HS-5 (cell line): ENCODE results near the gene KCNN4.
A peak's percentile ranks its signal among the peaks of the same experiment; 100 is the strongest.
"Not testable (repeated sequence)": the region's sequence is repeated elsewhere in the genome, so short reads cannot be mapped to it uniquely, and the experiment has no call there.

Experiments
- DNase-seq: peaks from one replicate; pipeline ENCODE4 v3.0.0-alpha.2; 2012; ENCODE audit warnings: low read depth

The KCNN4 gene

DNA sequence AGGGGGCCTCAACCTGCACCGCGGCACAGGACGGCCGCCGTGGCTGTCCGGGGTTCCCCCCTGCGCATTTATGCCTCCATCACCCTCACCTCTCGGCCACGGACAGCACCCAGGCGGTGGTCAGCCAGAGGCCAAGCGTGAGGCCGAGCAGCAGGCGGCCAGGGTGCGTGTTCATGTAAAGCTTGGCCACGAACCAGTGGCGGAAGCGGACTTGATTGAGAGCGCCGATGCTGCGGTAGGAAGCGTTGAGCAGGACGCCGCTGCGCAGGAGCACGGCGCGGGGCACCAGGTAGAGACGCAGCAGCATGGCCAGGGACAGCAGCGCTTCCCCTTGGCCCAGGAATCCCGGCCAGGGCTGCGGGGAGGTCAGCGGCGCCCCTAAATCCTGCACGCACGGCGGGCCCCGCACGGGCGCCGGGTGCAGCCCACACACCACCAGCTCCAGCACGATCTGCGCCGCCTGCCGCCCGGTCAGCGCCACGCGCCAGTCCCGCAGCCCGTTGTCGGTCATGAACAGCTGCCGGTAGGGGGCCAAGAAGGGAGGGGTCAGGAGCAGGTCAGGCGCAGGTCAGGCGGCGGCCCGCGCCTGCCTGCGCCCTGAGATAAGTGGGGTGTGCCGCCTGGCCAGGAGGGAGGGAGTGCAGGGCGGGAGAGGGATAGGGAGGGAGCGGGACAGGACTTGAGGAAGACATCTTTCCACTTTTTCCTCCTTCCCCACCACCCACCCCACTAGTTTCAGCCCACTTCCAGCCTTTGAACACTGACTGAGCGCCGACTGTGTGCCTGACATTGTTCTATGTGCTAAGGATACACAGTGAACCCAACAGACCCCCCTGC lies 6.5 kb downstream of the KCNN4 start:
- DNase-seq: no peak

DNA sequence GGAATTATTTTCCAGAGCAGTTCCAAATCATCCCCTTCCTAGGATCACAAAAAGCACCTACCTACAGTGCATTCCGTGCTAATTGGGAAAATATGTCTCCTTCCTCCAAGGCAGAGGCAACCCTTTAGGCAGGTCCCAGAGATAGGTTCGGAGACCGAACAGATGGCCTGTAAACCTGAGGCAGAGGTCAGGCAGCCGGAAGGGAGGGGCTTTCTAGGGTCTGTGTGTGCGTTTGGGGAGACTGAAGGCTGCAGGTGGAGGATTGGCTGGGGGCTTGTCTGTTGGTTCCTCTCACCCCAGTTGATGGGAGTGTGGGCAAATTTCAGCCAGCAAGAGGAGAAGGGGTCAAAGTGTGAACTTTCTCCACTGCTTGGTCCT lies 7.1 kb downstream of the KCNN4 start:
- DNase-seq: no peak

DNA sequence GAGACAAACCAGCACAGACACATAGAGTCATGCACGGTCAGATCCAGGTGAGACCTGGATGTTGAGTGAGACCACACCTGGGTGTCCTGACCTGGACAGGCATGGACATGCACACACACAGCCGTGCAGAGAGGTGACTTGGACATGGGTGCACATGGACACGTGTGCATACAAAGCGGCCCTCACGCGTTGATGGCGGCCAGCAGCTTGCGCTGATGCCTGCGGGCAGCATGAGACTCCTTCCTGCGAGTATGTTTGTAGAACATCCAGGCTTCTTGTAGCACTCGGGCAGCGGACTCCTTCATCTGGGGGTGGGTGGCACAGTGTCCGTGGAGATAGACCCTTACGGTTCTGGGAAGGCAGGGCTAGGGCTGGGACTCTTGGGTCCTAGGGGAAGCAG lies 11.5 kb downstream of the KCNN4 start:
- DNase-seq: no peak

DNA sequence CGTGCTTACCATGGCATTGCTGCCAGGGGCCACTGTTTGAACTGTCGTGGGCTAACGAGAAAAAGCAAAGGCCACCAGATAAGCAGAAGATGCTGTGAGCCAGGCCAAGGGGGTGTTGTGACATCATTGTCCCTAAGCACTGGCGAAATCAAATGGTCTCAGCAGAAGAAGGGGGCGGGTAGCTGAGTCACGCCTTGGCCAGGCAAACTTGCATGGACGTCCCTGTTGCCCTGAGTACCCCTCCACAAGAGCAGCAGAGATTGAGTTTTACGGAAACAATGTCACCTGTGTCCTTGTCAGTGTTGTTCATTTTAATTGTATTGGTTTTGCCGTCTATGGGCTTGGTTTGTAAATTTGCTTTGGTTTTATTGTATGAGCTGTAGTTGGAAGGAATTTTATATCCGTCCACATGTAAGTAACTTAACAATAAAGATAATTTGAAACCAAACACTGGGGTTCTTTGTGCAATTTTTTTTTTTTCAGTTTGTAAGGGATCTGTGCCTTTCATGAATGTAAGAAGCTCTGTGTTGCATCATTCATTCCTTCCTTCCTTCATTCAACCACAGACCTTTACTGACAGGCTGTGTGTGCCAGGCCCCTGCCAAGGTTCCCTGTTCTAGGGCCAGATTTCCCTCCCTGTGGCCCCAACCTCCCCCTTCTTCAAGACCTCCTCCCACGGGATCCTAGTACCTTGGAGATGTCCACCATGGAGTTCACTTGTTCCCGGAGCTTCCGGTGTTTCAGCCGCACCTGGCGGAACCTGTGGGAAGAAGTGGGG lies 12.3 kb downstream of the KCNN4 start:
- no peak for DNase-seq

DNA sequence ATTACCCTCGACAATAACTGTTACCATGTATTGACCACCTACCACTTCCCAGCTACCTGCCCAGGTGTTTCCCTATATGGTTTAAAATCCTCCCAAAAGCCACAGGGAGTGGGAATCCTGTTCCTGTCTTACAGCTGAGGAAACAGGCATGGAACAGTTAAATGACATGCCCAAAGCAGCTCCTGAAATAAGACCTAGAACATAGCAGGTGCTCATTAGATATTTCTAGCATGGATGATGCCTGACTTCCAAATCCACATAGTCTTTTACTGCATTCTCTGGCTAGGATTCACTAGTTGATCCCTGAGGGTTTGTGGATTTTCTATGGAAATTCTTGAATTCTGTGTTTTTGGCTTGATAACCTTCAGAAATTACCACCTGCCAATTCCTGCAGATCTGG lies 13.0 kb downstream of the KCNN4 start:
- no peak for DNase-seq

DNA sequence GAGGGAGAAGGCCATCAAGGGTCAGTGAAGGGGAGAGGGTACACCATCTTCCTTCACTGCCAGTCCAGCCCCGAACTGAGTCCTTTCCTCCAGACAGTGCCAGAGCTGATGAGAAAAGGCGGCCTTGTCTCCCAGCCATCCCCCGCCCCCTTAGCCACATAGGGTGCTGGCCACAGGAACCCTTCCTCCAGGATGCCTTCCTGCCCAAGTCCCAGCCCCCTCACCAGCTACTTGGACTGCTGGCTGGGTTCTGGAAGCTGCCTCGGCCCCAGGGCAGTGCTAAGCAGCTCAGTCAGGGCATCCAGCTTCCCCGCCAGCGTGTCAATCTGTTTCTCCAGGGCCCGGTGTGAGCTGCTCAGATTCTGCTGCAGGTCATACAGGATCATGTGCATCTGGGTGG lies 13.5 kb downstream of the KCNN4 start:
- DNase-seq: no peak

DNA sequence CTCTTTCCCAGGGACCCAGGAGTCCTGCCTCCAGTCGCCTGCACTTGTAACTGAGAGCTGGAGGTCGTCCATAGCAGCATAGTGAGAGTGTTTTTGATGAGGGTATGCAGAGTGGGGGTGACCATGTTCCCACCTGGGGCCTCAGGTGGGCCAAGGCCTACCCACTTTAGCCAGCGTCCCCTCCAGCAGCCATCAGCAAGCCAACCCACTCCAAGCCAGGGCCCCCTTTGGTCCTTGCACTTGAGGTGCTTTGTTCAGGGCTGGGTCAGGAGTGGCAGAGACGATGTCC lies 14.1 kb downstream of the KCNN4 start:
- no peak for DNase-seq

DNA sequence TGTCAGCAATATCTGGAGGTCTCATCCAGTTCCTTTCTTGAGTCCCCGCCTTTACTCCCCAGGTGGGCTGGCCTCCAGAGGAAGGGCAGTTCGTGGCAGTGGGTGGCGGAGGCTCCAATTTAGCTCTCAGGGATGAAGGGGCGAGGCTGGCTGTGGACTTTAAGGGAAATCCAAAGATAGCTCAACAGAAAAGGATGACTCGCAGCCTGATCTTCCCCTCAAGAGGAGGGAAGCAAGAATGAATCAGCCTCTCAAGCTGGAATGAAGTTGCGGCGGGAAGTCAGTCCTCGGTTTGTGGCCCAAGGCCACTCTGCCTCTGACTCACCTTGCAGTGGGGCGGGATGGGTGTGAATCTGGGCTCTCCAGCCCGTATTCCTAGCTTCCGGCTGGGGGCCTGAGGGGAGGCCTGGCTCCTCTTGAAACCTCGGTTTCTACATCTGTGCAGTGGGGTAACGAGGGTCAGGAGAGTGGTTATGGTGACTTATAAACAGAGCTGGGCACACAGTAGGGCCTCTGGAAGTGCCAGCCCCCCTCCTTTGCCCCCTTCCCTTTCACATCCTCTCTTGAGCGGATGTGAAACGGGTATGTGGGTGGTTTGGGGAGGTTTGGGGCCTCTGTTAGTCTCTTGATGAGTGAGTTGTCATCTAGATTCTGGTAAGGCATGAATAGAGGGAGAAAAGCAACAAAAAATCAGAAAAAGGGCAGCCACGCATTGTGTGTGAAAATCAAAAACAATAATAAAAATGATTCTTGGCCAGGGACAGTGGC lies 15.5 kb downstream of the KCNN4 start:
- peak; percentile 94 for DNase-seq

DNA sequence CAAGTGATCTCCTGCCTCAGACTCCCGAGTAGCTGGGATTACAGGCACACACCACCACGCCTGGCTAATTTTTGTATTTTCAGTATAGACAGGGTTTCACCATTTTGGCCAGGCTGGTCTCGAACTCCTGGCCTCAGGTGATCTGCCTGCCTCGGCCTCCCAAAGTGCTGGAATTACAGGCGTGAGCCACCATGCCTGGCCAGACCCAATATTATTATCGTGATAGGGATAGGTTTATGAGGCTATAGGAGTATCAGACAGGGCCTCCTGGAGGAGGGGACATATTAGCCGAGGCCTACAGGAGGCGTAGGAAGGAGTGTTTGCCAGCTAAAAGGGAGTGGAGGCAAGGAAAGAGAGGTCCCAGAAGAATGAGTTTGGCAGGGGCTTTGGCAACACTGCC lies 16.1 kb downstream of the KCNN4 start:
- not testable (repeated sequence) for DNase-seq

DNA sequence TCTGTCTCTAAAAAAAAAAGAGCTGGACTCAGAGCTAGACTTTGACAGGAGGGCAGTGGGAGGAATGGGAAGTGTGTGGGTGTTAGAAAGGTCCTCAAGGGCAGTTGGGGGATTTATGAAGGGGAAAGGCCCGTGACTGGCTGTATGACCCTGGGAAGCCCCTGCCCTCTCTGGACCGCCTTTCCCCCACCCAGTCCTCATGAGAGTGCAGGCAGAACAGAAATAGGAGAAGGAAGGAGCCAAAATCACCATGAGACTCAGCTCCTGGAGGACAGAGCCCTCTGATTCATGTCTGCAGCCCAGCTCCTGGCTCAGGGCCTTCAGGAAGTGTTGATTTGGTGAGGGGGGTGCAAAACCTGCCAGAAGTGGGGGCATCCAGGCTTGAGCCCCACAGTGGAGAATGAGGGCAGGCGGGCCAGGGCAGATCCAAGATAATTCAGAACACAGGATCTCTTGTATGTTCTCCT lies 17.3 kb downstream of the KCNN4 start:
- no peak for DNase-seq

DNA sequence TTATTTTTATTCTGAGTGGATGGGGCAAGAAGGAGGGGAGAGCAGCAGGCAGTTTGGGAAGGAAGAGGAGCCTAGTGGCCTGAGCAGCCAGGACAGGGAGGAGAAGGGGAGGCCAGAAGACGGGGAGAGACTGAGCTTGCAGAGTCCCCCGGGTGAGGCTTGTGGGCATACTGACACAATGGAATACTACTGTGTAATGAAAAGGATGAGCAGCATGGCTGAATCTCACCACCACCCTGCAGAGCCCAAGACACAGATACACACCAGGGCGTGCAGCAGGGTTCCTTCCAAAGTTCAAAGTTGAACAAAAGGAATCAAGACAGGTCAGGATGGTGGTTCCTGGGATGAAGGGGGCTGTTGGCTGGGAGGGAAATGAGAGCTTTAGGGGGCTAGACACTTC lies 18.0 kb downstream of the KCNN4 start:
- no peak for DNase-seq

DNA sequence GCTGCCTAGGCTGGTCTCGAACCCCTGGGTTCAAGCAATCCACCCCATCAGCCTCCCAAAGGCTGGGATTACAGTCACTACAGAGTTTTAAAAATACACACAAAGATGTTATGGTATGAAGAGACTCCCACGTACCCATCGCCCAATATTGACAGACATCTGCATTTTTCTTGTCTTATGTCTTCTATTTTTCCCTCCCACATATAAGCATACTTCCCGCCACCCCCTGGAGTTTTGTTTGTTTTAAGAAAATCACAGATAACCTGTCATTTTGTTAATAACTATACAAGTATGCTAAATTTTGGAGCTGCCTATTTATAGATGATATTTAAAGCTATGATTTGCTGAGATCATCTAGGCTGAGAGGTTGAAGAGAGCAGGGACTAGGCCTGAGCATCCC lies 19.8 kb downstream of the KCNN4 start:
- no peak for DNase-seq

DNA sequence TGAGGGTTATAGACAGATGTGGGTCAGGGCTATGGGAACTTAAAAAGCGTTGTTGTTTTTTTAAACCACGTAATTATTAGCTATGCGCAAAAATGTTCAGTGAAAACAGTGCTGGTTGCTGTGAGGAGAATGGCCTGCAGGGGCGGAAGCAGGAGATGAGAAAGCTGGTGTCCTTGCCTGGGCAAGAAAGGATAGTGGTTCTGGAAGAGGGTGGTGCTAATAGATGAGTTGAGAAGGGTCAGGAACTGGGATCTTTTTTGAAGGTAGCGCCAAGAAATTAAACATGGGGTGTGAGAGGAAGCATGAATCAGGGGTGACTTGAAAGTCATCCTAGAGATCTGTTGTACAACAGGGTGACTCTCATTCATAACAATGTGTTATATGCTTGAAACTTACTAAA lies 21.3 kb downstream of the KCNN4 start:
- peak; percentile 73 for DNase-seq

DNA sequence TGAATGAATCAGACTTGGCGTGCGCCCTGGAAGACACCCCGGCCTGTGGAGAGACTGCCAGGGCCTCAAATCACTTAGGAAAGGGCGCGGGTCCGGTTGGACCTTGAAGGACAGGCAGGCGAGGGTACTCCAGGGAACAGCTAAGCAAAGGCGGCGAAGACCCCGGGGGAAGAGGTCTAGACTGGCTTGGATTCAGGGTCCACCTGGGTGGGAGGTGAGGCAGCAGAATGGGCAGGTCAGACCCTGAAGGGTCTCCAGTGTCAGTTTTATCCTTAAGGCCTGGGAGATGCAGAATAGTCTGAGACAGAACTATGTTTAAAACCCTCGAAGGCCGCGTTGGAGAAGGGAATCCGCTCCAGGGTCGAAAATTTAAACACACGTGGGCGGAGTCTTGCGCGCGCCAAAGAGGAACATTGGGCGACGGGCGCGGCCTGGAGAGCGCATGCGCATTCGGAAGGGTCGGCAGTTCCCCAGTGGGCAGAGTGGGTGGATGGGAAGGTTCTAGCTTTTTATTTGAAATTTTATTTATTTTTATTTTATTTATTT lies 25.4 kb downstream of the KCNN4 start:
- DNase-seq: peak; percentile 23

DNA sequence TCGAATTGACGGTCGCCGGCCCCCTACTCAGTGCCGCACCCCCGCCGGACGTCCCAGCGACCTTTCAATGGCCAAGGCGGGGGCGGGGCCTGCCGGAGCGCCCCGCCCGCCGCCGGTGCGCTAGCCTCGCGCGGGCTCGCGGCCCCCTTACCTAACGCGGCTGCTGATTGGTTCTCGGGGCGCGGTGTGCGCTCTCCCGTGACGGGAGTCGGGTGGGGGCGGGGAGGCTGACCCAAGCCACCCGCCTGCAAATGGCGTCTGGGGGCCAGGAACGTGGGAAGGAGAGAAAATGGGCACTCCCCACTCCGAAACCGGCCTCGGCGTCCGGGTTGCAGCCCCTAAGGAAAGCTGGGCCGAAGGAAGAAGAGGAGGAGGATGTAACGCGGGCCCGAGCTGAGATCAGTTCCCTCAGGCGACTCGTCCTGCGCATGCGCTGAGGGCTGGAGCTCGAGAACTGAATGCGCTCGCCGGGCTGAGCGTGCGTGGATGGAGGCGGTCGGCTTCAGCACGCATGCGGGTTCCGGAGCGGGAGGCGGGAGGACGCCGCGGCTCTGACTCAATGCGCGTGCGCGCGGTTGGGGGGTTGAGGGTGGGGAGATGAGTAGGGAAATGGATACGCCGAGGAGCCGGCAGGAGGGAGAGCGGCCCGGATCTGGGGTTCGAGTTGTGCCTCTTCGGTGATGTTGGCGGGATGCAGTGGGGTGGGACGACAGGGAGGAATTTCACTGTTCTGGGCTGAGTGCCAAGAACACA lies 26.1 kb downstream of the KCNN4 start, which contains the start of gene SMG9:
SMG9 (minus strand) TSS at position 460 of the 753 bp plus-strand sequence. CDS start 4,221 bp downstream, outside the sequence.
- DNase-seq: peak; percentile 93

DNA sequence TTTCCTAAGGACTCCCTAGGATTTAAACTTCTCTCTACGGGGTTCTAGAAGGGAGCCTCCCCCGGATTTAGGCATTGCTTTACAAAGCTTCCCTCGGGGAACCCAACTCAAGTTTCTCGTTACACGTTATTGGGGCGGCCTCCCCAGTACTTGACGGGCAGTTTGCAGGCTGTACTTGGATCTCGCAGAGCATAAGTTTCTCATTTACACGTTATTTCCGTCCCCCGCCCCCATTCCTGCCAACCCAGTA lies 26.6 kb downstream of the KCNN4 start:
- DNase-seq: no peak

DNA sequence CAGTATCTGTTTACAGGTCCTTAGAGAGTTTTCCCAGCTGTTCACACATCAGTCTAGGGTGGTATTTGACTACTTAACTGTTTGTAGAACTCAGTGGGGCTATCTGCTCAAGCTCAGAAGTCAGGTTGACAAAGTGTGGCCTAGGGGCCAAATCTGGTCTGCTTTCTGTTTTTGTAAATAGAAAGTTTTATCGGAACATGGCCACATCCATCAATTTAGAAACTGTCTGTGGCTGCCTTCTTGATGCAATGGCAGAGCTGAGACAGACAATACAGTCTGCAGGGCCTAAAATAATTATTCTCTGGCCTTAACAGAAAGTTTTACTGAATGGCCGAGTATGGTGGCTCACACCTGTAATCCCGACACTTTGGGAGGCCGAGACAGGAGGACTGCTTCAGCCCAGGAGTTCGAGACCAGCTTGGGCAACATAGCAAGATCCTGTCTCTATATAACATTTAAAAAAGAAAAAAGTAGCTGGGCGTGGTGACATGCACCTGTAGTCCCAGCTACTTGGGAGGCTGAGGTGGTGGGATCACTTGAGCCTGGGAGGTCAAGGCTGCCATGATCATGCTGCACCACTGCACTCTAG lies 28.4 kb downstream of the KCNN4 start:
- no peak for DNase-seq

DNA sequence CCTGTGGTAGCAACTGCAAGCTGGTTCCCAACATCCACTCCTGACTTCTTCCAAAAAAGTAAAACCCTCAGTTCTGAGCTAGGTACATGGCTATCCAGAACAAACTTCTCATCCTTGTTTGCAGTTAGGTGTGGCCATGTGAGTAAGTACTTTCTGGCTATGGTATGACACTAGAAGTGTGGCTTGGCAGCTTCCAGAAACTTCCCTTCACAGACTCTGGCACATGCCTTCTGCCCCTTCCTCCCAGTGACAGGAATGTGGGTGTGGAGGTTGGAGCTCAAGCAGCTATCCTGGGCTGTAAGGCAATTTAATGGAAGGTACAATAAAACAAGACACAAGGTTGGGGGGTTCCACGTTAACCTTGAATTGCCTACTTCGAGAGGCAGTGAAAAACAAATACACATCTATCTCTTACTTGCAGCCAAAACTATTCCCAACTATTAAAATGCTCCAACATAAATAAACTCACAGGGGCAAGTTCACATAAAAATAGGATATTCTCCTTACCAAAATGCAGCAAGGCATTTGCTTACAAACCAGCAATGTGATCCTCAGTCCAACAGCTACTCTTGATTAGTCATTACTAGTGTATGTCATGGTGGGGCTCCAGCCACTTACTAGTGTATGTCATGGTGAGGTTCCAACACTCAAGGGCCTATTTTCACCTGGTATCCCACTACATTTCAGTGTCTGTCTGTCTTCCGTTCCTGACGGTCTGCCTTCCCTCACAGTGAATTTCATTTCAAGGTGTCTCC lies 29.1 kb downstream of the KCNN4 start:
- DNase-seq: no peak

DNA sequence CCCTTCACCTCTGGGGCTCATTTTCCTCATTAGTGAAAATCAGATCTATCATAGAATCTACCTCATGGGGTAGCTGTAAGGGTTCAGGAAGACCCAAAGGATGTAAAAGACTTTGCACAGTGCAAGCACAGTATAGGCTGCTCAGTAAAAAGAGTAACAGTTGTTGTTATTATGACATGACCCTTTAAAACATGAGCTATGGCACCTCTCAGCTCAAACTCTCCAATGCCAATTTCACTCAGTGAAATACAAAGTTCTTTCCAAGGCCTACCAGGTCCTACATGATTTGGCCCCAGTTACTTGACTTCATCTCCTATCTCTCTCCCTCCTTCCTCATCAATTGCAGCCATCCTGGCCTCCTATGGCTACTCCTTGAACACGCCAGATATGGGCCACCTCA lies 30.9 kb downstream of the KCNN4 start:
- DNase-seq: no peak

DNA sequence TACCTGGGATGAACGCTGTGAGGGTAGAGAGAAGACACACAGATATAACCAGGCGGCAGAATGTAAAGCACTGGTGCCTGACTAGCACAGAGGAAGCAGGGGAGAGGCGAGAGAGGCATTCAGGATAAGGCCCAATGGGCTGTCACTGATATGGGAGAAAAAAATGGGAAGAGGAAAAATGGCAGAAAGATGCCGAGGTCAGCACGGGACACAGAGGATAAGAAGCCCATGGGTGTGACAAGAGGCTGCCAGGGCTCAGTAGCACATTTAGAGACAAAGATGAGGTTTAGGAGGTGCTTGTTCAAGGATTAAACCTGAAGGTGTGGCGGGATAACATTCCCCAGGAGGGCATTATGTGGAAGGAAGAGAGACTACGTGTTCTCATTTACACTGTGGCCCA lies 31.6 kb downstream of the KCNN4 start:
- no peak for DNase-seq

DNA sequence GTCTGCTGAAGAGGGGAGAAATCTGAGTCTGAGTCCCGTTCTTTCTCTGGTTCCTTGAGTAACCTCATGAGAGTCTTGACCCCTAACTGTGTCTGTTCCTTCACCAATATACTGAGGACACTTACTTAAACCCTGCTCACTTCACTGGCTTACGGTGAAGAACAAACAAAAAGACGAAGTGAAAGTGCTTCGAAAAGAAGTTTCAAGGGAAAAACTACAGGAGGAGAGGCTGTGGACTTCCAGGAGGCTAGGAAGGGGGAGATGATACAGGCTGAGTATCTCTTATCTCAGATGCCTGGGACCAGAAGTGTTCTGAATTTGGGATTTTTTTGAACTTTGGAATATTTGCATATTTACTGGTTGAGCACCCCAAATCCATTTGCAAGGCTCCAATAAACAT lies 32.1 kb downstream of the KCNN4 start:
- DNase-seq: no peak
